GM12872 (cell line): Measurements from ENCODE around the gene SV2B.

Experiments used
- CTCF ChIP-seq: IDR thresholded peaks from 3 replicates; pipeline ENCODE4 v1.5.1; 2011; ENCODE audit warnings: low read depth, mild to moderate bottlenecking, low read length, moderate library complexity; ENCODE audit not compliant: insufficient read depth

The SV2B gene

GRCh38 chr15:91275844-91276243 is 175.8 kb downstream of the SV2B start:
- no peak for TF ChIP-seq CTCF

GRCh38 chr15:91278951-91279350 is 178.9 kb downstream of the SV2B start:
- no peak for TF ChIP-seq CTCF

- no peak for TF ChIP-seq CTCF
These were observed 179.4 kb downstream of the SV2B start for GRCh38 chr15:91279486-91279885.

- no peak for TF ChIP-seq CTCF
These were observed 181.9 kb downstream of the SV2B start for GRCh38 chr15:91281947-91282346.

- TF ChIP-seq CTCF: no peak
These were observed 182.4 kb downstream of the SV2B start for GRCh38 chr15:91282486-91282885.

- TF ChIP-seq CTCF: no peak
These were observed 183.1 kb downstream of the SV2B start for GRCh38 chr15:91283155-91283554.

GRCh38 chr15:91284758-91285466 is 184.9 kb downstream of the SV2B start:
- TF ChIP-seq CTCF: no peak
